WTC11 (cell line): ENCODE measurements around the gene TEC. TPM values are rescaled to one million over a fixed set of nuclear protein-coding genes. Genes with fewer than 3 reads are reported as not detected.

Experiments
- ATAC-seq: fragments of 200-7000 bp; cut with Tn5 transposase; 2 replicates; pipeline ENCODE4 v1.10.0; 2021; ENCODE audit warnings: mild to moderate bottlenecking, moderate library complexity
- CTCF ChIA-PET: fragments of 300-600 bp; sonication (Branson Sonifier 250); formaldehyde crosslinking; loops from one replicate; lab custom pipeline; 2021; ENCODE audit warnings: antibody characterized with exemption; lab: Charles Lee
- POLR2A ChIA-PET: fragments of 350-600 bp; sonication (Branson Sonifier 250); formaldehyde crosslinking; loops from one replicate; lab custom pipeline; 2021; ENCODE audit warnings: antibody characterized with exemption; lab: Charles Lee
- DNase-seq: peaks from one replicate; pipeline ENCODE4 v3.0.0; 2021; ENCODE audit warnings: low spot score
- H3K27ac Mint-ChIP-seq: 2 replicates; pipeline ENCODE4 v1.8.0; 2021; ENCODE audit warnings: mixed read lengths
- H3K27me3 Mint-ChIP-seq: 2 replicates; pipeline ENCODE4 v1.8.0; 2021; ENCODE audit warnings: low read depth, mild to moderate bottlenecking, moderate library complexity, mixed read lengths
- H3K36me3 Mint-ChIP-seq: 2 replicates; pipeline ENCODE4 v1.8.0; 2021; ENCODE audit warnings: mixed read lengths
- H3K4me1 Mint-ChIP-seq: 2 replicates; pipeline ENCODE4 v1.8.0; 2022; ENCODE audit warnings: mixed read lengths
- H3K4me3 Mint-ChIP-seq: 2 replicates; pipeline ENCODE4 v1.8.0; 2021; ENCODE audit warnings: mild to moderate bottlenecking, moderate library complexity, mixed read lengths
- H3K9me3 Mint-ChIP-seq: 2 replicates; pipeline ENCODE4 v1.8.0; 2021; ENCODE audit warnings: mixed read lengths
- CBFB ChIP-seq: sonication (generic); formaldehyde crosslinking; IDR thresholded peaks from 2 replicates; pipeline ENCODE4 v1.8.1; 2022; ENCODE audit warnings: mild to moderate bottlenecking, low read depth, missing genetic modification reagents
- E2F1 ChIP-seq: sonication (generic); formaldehyde crosslinking; IDR thresholded peaks from 2 replicates; pipeline ENCODE4 v1.8.0; 2022; ENCODE audit warnings: mild to moderate bottlenecking, missing genetic modification reagents
- ERG ChIP-seq: fragments of 250-450 bp; sonication (Bioruptor Pico); IDR thresholded peaks from 2 replicates; pipeline ENCODE4 v1.8.0; 2021; ENCODE audit warnings: mild to moderate bottlenecking
- GABPB1 ChIP-seq: sonication (generic); formaldehyde crosslinking; IDR thresholded peaks from 2 replicates; pipeline ENCODE4 v1.8.1; 2023; ENCODE audit warnings: mild to moderate bottlenecking, missing genetic modification reagents
- GRHL2 ChIP-seq: fragments of 250-450 bp; sonication (Bioruptor Pico); IDR thresholded peaks from 2 replicates; pipeline ENCODE4 v1.8.0; 2022; ENCODE audit warnings: mild to moderate bottlenecking, moderate library complexity; ENCODE audit not compliant: insufficient replicate concordance, severe bottlenecking
- KAT7 ChIP-seq: sonication (generic); formaldehyde crosslinking; IDR thresholded peaks from 2 replicates; pipeline ENCODE4 v1.8.1; 2023; ENCODE audit warnings: missing genetic modification reagents, mild to moderate bottlenecking, borderline replicate concordance
- NR2C2 ChIP-seq: sonication (generic); formaldehyde crosslinking; IDR thresholded peaks from 2 replicates; pipeline ENCODE4 v1.8.0; 2022; ENCODE audit warnings: mild to moderate bottlenecking, missing genetic modification reagents
- RORB ChIP-seq: fragments of 250-450 bp; sonication (Bioruptor Pico); IDR thresholded peaks from 2 replicates; pipeline ENCODE4 v1.9.0; 2021; ENCODE audit warnings: mild to moderate bottlenecking
- TP53 ChIP-seq: sonication (generic); formaldehyde crosslinking; IDR thresholded peaks from 2 replicates; pipeline ENCODE4 v1.8.1; 2023; ENCODE audit warnings: mild to moderate bottlenecking, missing genetic modification reagents
- ZBTB43 ChIP-seq: sonication (generic); formaldehyde crosslinking; IDR thresholded peaks from 2 replicates; pipeline ENCODE4 v1.8.1; 2023; ENCODE audit warnings: mild to moderate bottlenecking, missing genetic modification reagents
- ZNF317 ChIP-seq: sonication (generic); formaldehyde crosslinking; IDR thresholded peaks from 2 replicates; pipeline ENCODE4 v1.8.1; 2023; ENCODE audit warnings: low read depth, mild to moderate bottlenecking, moderate library complexity, missing genetic modification reagents, borderline replicate concordance
- ZNF512 ChIP-seq: sonication (generic); formaldehyde crosslinking; IDR thresholded peaks from 2 replicates; pipeline ENCODE4 v1.8.1; 2022; ENCODE audit warnings: missing genetic modification reagents, borderline replicate concordance
- ZSCAN18 ChIP-seq: fragments of 250-450 bp; sonication (Bioruptor Pico); IDR thresholded peaks from 2 replicates; pipeline ENCODE4 v2.1.2; 2022; ENCODE audit warnings: mild to moderate bottlenecking, moderate library complexity
- total RNA-seq: library from RNA; stranded (reverse); gene quantifications from 3 replicates; pipeline ENCODE4 v1.2.3, GENCODE V29; 2021
- TF ChIP-seq, protein P1 (sequence below): sonication (generic); formaldehyde crosslinking; IDR thresholded peaks from 2 replicates; pipeline ENCODE4 v1.8.1; 2022; ENCODE audit warnings: low read depth, missing genetic modification reagents, borderline replicate concordance
- TF ChIP-seq, protein P2 (sequence below): fragments of 250-450 bp; sonication (Bioruptor Pico); IDR thresholded peaks from 2 replicates; pipeline ENCODE4 v1.9.0; 2021; ENCODE audit warnings: moderate library complexity, mild to moderate bottlenecking, inconsistent platforms, borderline replicate concordance
- TF ChIP-seq, protein P3 (sequence below): fragments of 250-450 bp; sonication (Bioruptor Pico); IDR thresholded peaks from 2 replicates; pipeline ENCODE4 v1.9.0; 2021; ENCODE audit warnings: mild to moderate bottlenecking, borderline replicate concordance
- TF ChIP-seq, protein P4 (sequence below): sonication (generic); formaldehyde crosslinking; IDR thresholded peaks from 2 replicates; pipeline ENCODE4 v1.8.0; 2022; ENCODE audit warnings: mild to moderate bottlenecking, missing genetic modification reagents

The TEC gene
- total RNA-seq, 1 experiment from 2014 or later: 8.8 TPM

DNA sequence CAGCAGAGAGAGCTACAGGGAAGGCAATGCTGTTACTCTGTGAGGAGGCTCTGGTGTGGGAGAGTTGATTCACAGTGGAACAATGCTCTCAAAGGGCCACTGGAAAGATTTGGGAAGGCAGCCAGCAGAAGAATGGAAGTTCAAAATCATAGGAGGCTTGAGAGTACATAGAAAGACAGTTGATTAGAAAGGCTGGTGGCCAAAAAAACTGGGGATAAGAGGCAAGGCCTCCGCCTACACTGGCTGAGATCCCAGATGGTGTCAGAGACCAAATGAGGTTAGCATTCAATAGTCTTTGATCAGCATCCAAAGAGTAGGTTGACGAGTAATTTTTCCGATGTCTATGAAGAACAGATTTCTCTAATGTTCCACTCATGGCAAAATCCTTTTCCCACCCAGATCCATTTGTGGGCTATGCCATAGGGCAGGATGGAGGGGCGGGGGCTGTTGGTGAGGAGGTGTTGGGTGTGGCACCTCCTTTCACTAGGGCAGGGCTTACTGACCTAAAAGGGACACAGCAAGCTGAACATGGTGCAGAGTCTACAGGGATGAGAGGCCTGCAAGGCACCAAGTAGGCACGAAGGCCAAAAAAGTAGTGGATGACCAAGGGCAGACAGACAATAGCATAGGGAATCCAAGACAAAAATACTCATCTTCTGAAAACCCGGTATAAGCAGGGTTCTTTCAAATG is 15.1 kb downstream of the TEC start:
- Mint-ChIP-seq H3K36me3 (no peaks in the 10 kb centered on the region), H3K4me1 (peaks cover 16% of the 10 kb centered on the region), H3K9me3 (no peaks in the 10 kb centered on the region), H3K4me3 (no peak overlapping the region), H3K27me3 (no peaks in the 10 kb centered on the region), H3K27ac (no peak overlapping the region)
- TF ChIP-seq GRHL2 (no peak), ZNF317 (CRISPR knock-in tag) (no peak), ERG (CRISPR knock-in tag) (no peak), KAT7 (CRISPR knock-in tag) (no peak), ZSCAN18 (CRISPR knock-in tag) (no peak), ZNF512 (CRISPR knock-in tag) (no peak), TP53 (CRISPR knock-in tag) (no peak), CBFB (CRISPR knock-in tag) (no peak)
- TF ChIP-seq, protein P1, sequence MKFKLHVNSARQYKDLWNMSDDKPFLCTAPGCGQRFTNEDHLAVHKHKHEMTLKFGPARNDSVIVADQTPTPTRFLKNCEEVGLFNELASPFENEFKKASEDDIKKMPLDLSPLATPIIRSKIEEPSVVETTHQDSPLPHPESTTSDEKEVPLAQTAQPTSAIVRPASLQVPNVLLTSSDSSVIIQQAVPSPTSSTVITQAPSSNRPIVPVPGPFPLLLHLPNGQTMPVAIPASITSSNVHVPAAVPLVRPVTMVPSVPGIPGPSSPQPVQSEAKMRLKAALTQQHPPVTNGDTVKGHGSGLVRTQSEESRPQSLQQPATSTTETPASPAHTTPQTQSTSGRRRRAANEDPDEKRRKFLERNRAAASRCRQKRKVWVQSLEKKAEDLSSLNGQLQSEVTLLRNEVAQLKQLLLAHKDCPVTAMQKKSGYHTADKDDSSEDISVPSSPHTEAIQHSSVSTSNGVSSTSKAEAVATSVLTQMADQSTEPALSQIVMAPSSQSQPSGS (CRISPR knock-in tag): no peak
- ChIA-PET POLR2A (interaction anchor here (0.6 kb wide), 1 partner anchor 72 kb away, joined by 3 read pairs; no protein-coding TSS in a partner anchor), CTCF (interaction anchor here (1.1 kb wide), 1 partner anchor 20 kb away, joined by 3 read pairs; no protein-coding TSS in a partner anchor)
- no peak for ATAC-seq
- no peak for DNase-seq

GRCh38 chr4:48252313-48252712 is 17.3 kb downstream of the TEC start:
- CTCF ChIA-PET: no interaction called here
- no peaks in the 10 kb centered on the region for H3K27me3 Mint-ChIP-seq
- POLR2A ChIA-PET: no interaction called here
- peaks cover 26% of the 10 kb centered on the region for H3K4me1 Mint-ChIP-seq
- DNase-seq (no peak), ATAC-seq (no peak)
- no peak overlapping the region for H3K27ac Mint-ChIP-seq
- H3K9me3 Mint-ChIP-seq: no peaks in the 10 kb centered on the region
- H3K36me3 Mint-ChIP-seq: no peaks in the 10 kb centered on the region
- no peak overlapping the region for H3K4me3 Mint-ChIP-seq
- TF ChIP-seq, protein P2, sequence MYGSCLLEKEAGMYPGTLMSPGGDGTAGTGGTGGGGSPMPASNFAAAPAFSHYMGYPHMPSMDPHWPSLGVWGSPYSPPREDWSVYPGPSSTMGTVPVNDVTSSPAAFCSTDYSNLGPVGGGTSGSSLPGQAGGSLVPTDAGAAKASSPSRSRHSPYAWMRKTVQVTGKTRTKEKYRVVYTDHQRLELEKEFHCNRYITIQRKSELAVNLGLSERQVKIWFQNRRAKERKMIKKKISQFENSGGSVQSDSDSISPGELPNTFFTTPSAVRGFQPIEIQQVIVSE (CRISPR knock-in tag): no peak
- TF ChIP-seq, protein P3, sequence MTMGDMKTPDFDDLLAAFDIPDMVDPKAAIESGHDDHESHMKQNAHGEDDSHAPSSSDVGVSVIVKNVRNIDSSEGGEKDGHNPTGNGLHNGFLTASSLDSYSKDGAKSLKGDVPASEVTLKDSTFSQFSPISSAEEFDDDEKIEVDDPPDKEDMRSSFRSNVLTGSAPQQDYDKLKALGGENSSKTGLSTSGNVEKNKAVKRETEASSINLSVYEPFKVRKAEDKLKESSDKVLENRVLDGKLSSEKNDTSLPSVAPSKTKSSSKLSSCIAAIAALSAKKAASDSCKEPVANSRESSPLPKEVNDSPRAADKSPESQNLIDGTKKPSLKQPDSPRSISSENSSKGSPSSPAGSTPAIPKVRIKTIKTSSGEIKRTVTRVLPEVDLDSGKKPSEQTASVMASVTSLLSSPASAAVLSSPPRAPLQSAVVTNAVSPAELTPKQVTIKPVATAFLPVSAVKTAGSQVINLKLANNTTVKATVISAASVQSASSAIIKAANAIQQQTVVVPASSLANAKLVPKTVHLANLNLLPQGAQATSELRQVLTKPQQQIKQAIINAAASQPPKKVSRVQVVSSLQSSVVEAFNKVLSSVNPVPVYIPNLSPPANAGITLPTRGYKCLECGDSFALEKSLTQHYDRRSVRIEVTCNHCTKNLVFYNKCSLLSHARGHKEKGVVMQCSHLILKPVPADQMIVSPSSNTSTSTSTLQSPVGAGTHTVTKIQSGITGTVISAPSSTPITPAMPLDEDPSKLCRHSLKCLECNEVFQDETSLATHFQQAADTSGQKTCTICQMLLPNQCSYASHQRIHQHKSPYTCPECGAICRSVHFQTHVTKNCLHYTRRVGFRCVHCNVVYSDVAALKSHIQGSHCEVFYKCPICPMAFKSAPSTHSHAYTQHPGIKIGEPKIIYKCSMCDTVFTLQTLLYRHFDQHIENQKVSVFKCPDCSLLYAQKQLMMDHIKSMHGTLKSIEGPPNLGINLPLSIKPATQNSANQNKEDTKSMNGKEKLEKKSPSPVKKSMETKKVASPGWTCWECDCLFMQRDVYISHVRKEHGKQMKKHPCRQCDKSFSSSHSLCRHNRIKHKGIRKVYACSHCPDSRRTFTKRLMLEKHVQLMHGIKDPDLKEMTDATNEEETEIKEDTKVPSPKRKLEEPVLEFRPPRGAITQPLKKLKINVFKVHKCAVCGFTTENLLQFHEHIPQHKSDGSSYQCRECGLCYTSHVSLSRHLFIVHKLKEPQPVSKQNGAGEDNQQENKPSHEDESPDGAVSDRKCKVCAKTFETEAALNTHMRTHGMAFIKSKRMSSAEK (CRISPR knock-in tag): no peak
- TF ChIP-seq RORB (CRISPR knock-in tag) (no peak), ZNF512 (CRISPR knock-in tag) (no peak), NR2C2 (CRISPR knock-in tag) (no peak), GABPB1 (CRISPR knock-in tag) (no peak), ZBTB43 (CRISPR knock-in tag) (no peak), E2F1 (CRISPR knock-in tag) (no peak)
- TF ChIP-seq, protein P4, sequence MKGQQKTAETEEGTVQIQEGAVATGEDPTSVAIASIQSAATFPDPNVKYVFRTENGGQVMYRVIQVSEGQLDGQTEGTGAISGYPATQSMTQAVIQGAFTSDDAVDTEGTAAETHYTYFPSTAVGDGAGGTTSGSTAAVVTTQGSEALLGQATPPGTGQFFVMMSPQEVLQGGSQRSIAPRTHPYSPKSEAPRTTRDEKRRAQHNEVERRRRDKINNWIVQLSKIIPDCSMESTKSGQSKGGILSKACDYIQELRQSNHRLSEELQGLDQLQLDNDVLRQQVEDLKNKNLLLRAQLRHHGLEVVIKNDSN: no peak
